HG02973 (cell line): ENCODE measurements around the gene ADGRL1.

ENCODE experiments used
- ATAC-seq: cut with Tn5 transposase; IDR thresholded peaks from one replicate; pipeline ENCODE4 v1.9.1; 2021; ENCODE audit warnings: moderate library complexity; ENCODE audit not compliant: unreplicated experiment

Gene ADGRL1

DNA sequence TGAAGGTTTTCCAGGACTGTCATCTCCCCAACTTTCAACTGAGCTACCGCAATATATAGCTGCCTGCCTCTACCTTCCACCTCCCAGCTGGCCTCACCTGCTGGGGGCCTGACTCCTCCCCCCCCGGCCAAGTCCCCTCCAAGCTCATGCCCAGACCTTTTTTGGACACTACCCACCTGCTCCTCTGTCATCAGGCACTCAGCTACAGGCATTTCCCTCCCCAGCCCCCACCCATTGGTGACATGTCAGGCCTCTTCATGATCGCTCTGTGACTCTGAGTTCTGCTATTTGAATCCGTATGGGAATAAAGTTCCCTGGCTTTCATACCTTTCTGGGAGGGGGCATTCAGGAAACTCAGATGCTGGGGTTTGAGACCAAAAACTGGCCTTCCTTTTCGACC lies 90.2 kb downstream of the ADGRL1 start:
- ATAC-seq = no peak

- ATAC-seq = no peak
Observed at GRCh38 chr19:14114854-14115253, 91.1 kb downstream of the ADGRL1 start.

DNA sequence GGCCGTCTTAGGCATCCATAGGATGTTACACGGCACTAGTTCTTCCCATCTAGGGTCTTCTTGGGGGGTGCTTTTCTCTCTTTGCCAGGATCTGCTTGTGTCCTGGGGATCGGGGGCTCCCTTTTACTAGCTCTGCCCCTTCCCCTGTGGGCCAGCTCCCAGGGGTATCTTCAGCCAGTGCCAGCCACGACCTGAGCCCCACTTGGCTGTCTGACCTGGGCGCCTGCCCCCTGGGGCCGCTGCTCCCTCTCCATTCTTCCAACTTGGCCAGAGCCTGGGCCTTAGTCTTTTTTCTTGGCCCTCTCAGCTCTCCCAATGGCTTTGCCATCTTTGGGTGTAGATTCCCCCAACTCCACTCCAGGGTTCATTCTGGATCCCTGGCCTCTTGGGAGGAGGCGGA lies 91.5 kb downstream of the ADGRL1 start:
- no peak for ATAC-seq

DNA sequence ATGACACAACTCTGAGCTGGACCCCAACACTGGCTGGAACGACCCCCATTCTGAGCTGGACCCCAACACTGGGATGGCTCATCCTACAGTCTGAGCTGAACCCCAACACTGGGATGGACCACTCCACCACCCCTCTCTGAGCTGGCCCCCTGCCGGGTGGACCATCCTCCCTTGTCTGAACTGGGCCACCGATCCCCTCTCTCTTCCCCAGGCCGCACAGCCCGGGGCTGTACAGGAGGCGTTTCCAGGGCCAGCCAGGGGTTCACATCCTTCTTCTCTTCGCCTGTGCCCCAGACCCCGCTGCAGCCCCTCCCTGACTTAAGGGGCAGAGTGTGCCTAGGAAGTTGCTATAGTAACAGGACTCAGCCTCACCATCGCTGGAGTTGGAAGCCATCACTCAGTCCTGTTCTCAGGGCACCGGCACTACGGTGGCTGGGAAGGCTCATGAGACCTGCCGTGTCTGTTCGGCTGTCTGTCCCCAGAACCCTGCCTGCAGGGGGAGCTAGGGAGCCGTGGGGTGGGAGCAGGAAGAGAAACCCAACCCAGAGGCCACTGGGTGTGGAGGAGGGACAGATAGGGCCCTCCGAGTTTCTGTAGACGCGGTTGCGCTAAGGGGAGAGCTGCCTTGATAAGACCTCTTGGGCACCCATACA lies 92.1 kb downstream of the ADGRL1 start:
- ATAC-seq = no peak

- ATAC-seq = no peak
Observed at GRCh38 chr19:14112809-14113385, 93.1 kb downstream of the ADGRL1 start.

DNA sequence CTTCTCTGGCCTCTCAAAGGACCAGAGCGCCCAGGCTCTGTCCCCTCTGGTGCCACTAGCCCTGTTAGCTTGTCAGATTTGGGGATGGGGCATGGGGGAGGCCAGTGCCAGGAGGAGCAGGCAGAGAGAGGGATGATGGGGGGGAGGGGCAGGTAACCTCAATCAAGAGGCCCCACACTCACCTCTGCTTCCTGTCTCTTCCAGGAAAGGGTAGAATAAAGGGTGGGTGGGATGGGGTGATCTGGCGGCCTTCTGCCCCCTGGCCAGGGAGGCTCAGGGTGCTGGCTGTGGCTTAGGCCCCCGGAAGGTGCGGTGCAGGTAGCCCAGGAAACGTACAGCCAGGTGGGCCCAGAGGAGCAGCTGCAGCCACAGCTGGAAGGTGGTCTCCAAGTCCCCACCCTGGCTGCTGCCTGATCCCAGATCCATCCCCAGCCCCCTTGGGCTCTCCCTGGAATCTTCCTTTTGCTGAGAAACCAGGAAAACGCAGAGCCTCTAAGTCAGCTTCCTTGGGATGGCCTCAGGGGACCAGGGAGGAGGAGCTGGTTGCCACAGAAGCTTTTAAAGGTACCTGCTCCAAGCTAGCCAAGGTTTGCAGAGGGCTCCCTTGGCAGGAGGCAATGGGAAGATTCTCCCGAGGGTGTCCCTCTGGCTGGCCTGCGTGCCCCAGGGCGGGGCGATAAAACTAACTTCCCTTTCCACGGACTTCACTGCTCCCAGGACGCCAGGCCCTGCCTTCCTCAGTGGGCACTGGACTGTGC lies 93.7 kb downstream of the ADGRL1 start:
- ATAC-seq = no peak

DNA sequence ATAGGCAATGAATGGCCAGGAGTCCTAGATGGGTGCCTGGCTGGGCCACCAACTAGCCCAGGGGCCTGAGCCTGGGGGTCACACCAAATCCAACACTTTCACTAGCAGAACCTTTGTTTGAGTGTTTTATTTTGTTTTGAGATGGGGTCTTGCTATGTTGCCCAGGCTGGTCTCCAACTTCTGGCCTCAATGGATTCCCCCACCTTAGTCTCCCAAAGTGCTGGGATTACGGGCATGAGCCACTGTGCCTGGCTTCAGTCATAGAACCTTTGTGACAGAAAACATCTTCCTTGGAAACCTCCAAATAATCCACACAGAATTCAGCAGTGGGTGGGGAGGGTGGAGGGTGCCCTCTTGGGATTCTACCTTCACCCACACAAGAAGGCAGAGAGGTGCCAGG lies 94.5 kb downstream of the ADGRL1 start:
- ATAC-seq = no peak

DNA sequence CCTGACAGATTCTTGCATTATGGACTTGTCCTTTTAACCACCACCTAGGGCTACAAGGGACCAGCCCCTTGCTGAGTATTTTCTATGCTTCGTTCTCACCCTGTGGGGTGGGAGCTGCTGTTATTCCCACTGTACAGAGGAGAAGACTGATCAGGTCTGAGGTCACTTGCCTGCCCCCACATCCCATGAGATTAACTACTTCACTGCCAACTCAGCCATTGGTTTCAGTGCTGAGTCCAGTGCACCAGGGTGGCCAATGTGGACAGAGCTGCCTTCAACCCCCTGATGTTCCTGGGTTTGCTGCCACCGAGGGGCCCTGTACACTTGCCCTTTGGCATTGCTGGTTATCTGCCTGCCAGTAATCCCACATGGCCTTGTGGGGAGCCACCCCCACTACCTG lies 95.3 kb downstream of the ADGRL1 start:
- ATAC-seq = no peak

DNA sequence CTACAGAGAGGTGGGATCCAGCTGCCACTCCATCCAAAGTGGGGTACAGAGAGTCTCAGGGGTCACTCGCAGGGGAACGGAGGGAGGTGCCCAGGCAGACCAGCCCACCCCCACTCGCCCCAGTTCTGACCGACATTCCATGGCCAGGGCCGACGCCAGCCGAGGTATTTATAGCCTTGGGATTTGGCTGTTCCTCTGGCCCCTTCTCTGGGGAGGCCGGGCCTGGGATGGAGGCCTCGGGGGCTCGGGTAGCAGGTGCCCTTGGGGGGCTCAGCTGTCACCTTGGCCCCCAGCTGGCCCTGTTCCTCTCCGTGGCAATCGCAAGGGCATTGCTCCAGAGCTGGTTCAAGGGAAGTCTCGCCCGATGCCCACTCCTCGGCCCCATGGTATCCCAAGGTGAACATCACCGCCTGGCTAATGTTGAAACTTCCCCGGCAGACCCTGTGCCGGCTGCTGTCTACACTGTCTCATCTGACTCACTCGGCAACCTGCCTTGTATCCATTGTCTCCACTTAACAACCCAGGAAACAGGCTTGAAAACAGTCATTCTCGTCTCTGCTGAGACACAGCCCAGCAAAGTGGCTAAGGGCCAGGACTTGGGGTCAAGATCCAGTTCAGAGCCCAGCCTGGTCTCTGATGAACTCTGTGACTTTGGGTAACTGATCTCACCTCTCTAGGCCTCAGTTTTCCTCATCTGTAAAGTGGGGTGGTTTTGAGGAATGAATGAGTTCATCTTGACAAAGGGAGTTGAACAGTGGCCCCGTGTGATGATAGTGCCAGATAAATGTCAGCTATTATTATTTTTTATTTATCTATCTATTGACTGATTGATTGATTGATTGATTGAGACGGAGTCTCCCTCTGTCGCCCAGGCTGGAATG lies 98.1 kb downstream of the ADGRL1 start:
- no peak for ATAC-seq

- no peak for ATAC-seq
Observed at GRCh38 chr19:14106840-14107239, 99.1 kb downstream of the ADGRL1 start.

GRCh38 chr19:14105680-14106079 lies 100.3 kb downstream of the ADGRL1 start:
- no peak for ATAC-seq

GRCh38 chr19:14103310-14103709 lies 102.7 kb downstream of the ADGRL1 start:
- no peak for ATAC-seq

DNA sequence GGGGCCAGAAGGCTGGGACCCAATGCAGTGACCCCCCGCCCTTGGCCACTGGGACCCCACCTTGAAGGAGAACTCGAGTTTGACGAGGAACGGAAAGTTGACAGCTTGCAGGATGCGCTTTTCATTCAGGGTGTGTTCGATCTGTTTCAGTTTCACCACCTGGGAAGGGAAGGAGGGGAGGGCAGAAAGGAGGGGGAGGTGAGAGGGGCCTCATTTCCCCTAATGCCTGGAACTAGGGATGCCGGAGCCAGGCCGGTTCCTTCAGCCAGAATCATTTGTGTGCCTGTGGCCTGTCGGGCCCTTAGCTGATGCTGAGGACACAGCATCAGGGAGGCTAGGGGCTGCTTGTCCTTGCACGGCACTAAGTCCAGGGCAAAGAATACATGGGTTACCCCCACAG lies 103.2 kb downstream of the ADGRL1 start:
- ATAC-seq = no peak

DNA sequence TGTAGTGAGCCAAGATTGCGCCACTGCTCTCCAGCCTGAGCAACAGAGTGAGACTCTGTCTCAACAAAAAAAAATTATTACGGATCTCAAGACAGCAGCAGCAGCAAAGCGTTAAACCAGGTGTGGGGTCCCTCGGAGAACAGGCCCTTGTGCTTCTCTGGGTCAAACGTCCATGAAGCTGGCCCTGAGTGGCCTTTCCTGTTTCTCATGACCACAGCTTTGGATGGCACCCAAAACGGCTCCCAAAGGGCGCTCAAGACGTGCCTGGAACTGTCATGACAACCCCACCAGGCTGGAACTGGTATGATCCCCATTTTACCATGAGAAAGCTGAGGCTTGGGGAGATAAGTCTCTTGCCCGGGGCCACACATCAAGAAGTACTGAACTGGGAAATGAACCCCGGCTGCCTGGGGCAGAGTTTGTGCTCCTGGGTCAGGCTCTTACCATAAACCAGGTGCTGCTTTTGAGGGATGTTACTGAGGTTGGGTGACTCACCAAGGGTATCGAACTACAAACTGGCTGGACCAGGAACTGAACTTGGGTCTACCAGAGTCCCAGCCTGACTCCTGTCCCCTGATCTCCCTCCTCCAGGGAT lies 103.8 kb downstream of the ADGRL1 start:
- no peak for ATAC-seq

- ATAC-seq = no peak
Observed at GRCh38 chr19:14101003-14101545, 104.9 kb downstream of the ADGRL1 start.
